ENCODE measurements around the gene BCOR. TPM values are rescaled to one million over a fixed set of nuclear protein-coding genes. Genes with fewer than 3 reads are reported as not detected.

Gene BCOR
- total RNA-seq, 4 donors from 2014 or later = 19.8 to 32.2 (median 26.0) TPM

DNA sequence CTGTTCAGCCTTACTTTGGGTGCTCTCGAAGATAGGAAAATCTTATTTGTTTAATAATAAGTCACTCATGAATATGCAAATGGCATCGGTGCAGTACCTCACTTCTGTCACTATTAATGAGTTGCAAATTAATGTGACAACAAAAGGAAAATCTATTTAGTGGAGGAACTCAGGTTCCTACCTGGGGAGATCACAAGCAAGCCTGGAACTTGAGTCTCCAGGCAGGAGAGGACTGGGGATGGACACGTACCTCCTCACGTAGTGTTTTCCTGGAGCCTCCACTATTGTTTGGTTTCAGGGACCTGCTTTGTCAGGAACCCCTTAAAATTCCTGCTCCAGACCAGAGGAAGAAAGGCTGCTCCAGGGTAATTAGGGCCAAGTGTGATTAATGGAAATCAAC, 82.1 kb downstream of the BCOR start:
- no peaks in the 10 kb centered on the region for H3K27me3 ChIP-seq
- DNase-seq = no peak
- H3K9me3 ChIP-seq = no peaks in the 10 kb centered on the region
- peaks cover 0 to 5% (median 2%) of the 10 kb centered on the region in 4 donors for H3K4me1 ChIP-seq
- H3K4me3 ChIP-seq = no peak overlapping the region
- no peak overlapping the region for H3K27ac ChIP-seq
- no peaks in the 10 kb centered on the region for H3K36me3 ChIP-seq
- no peak for TF ChIP-seq POLR2A (IDR thresholded peaks at IDR 0.05)
- TF ChIP-seq, protein P1, sequence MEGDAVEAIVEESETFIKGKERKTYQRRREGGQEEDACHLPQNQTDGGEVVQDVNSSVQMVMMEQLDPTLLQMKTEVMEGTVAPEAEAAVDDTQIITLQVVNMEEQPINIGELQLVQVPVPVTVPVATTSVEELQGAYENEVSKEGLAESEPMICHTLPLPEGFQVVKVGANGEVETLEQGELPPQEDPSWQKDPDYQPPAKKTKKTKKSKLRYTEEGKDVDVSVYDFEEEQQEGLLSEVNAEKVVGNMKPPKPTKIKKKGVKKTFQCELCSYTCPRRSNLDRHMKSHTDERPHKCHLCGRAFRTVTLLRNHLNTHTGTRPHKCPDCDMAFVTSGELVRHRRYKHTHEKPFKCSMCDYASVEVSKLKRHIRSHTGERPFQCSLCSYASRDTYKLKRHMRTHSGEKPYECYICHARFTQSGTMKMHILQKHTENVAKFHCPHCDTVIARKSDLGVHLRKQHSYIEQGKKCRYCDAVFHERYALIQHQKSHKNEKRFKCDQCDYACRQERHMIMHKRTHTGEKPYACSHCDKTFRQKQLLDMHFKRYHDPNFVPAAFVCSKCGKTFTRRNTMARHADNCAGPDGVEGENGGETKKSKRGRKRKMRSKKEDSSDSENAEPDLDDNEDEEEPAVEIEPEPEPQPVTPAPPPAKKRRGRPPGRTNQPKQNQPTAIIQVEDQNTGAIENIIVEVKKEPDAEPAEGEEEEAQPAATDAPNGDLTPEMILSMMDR (IDR thresholded peaks at IDR 0.05) = no peak

DNA sequence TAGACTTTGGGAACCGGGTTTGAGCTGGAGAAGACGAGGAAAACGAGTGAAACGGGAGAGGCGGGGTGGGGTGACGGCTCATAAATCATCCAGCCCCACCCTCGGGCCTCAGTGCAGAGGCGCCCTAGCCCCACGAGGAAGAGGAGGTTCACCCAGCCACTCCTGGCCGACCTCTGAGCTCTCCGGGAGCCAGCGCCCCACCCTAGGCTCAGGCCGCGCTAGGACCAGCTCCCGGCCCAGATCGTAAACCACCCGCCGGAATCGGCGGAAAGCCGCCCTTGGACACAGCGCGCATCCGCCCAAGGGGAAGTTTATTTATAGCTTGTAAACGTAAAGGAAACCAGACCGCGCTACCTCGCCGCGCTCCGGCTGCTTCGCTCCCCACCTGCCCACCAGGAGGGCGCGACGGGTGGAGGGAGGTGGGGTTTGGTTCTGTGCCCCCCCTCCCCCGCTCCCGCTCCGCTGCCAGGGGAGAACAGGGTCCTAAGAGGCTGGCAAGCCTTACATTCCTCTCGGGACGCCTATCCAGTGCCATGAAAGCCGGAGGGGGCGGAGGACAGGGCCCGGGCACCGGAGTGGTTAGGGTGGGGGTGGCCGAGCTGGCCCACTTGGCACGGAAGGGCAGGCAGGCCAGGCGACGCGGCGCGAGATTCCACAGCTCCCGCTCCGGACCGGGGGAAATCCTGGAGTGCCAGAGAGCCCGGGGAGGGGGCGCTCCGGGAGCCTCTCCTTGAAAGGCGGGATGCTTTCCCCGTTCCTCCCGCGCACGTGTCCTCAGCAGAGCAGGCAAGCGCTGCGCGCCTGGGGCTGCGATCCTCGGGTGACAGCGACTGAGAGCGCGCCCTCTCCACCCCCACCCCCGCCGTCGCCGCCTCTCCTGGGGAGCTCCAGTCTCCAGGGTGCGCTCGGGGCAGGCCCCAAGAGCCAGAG, 84.2 kb downstream of the BCOR start:
- H3K27me3 ChIP-seq = no peaks in the 10 kb centered on the region
- H3K9me3 ChIP-seq = no peaks in the 10 kb centered on the region
- DNase-seq = peak; percentile 44 to 89 (median 87)
- peak overlapping the region; percentile 55 to 98 (median 90) for H3K27ac ChIP-seq
- peak overlapping the region; percentile 52 to 68 (median 57) for H3K4me3 ChIP-seq
- no peaks in the 10 kb centered on the region for H3K36me3 ChIP-seq
- TF ChIP-seq, protein P1 (IDR thresholded peaks at IDR 0.05) = peak in 1 of 6 experiments; percentile 2
- peak; percentile 67 to 75 for TF ChIP-seq POLR2A (IDR thresholded peaks at IDR 0.05)
- peaks cover 0 to 5% (median 2%) of the 10 kb centered on the region in 4 donors for H3K4me1 ChIP-seq

DNA sequence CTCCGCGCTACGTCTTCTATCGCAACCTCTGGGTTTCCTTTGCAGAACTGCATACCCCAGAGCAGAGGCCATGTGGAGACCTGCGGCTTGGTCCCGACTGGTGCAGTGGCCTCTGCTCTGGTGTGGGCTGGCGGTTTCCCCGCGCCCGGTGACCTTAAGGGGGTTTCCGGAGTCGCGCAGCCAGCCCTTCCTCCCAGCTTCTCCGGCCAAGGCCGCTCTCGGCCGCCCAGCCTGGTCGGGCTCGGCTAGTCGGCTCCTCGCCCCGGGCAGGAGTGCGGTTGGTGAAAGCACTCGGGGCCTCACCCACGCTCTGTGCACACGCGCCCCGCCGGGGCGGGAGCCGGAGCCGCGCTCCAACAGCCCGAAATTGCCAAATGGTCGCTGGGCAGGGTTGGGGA, 84.9 kb downstream of the BCOR start:
- Histone ChIP-seq H3K27ac (peak overlapping the region; percentile 55 to 98 (median 90)), H3K36me3 (no peaks in the 10 kb centered on the region), H3K4me3 (peak overlapping the region; percentile 52 to 68 (median 57)), H3K9me3 (no peaks in the 10 kb centered on the region), H3K27me3 (no peaks in the 10 kb centered on the region), H3K4me1 (peaks cover 0 to 5% (median 2%) of the 10 kb centered on the region in 4 donors)
- no peak for TF ChIP-seq POLR2A (IDR thresholded peaks at IDR 0.05)
- TF ChIP-seq, protein P1 (IDR thresholded peaks at IDR 0.05) = no peak
- peak in 1 of 3 donors; percentile 54 for DNase-seq

DNA sequence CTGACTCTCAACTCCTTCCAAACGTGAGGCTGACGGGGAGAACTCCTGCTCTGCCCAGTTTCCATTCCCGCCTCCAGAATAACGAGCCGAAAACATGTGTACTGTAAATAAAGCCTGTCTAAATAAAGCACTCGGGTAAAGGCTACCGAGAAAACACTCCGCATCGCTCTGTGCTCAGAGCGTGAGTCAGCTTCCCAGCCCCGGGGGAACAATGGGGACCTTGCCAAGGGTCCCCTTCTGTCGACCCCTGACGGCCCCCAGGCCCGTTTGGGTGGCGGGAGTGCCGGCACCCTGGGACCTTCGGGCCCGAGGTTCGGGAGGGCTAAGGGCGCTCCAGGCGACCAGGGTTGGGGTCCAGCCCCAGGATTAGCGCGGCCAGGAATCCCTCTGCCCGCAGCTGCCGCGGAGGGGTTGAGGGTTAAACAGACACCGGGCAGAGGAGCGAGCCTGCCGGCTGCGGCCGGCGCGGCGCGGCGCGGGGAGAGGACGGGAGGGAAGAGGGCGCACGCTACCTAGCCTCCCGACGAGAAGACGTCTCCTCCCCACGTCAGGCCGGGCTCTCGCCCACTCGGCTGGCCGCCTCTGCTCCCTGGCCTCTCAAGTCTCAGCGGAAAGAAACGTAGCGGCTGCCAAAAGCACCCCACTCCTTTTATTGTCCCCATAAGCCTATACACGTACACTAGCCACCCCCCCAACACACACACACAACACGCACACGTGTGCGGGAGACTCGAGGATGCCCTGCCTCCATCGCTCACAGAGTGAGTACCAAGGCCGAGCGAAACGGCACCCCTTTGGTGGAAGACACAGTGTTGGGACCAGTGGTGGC, 85.5 kb downstream of the BCOR start:
- Histone ChIP-seq H3K36me3 (no peaks in the 10 kb centered on the region), H3K27ac (peak overlapping the region; percentile 55 to 98 (median 90)), H3K4me3 (peak overlapping the region; percentile 52 to 68 (median 57)), H3K9me3 (no peaks in the 10 kb centered on the region), H3K4me1 (peaks cover 0 to 5% (median 2%) of the 10 kb centered on the region in 4 donors), H3K27me3 (no peaks in the 10 kb centered on the region)
- peak in 1 of 3 donors; percentile 59 for DNase-seq
- TF ChIP-seq, protein P1 (IDR thresholded peaks at IDR 0.05) = no peak
- no peak for TF ChIP-seq POLR2A (IDR thresholded peaks at IDR 0.05)

DNA sequence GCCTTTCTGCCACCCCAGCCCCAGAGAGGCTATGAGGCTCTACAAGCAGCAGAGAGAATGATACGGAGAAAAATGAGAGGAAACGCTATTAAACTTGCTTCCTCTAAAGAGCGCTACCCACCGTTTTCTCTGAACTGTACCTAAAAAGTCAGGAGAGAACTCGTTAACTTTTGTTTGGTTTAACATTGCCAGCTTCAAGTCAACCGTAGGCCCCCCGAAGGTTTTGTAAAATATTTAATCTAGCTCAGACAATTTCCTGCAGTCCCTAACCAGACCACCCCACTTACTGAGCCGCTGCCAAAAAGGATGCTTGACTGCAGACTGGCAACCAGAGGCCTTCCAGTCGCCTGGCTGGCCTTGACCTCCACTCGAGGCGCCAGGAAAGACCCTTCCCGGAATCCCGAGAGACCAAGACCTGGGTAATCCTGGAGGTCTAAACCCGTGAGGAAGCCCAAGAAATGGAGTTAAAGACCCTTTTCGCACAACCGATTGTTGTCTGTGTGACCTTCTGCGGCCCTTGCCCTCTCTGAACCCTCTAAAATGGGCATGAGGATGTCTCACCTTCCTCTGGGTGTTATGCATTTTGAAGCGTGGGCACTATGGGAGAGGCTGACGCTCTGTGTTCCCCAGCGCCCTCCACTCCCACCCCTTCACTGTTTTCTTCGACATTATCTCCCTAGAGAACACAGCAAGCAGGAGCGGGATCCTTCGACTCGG, 86.3 kb downstream of the BCOR start:
- TF ChIP-seq POLR2A (IDR thresholded peaks at IDR 0.05) = no peak
- TF ChIP-seq, protein P1 (IDR thresholded peaks at IDR 0.05) = no peak
- peaks cover 0 to 5% (median 2%) of the 10 kb centered on the region in 4 donors for H3K4me1 ChIP-seq
- H3K4me3 ChIP-seq = no peak overlapping the region
- H3K36me3 ChIP-seq = no peaks in the 10 kb centered on the region
- DNase-seq = no peak
- peak overlapping the region in 3 of 4 donors; percentile 55 to 98 (median 94) for H3K27ac ChIP-seq
- H3K9me3 ChIP-seq = no peaks in the 10 kb centered on the region
- H3K27me3 ChIP-seq = no peaks in the 10 kb centered on the region
